ELR (cell line): ENCODE results near the gene NR1H3.
"Not testable (repeated sequence)": the region's sequence is repeated elsewhere in the genome, so short reads cannot be mapped to it uniquely, and the experiment has no call there.

ENCODE experiments used
- DNase-seq: peaks from one replicate; pipeline ENCODE4 v3.0.0-alpha.2; 2015; ENCODE audit warnings: low read depth

The NR1H3 gene

GRCh38 chr11:47257517-47258316 lies at the start of gene NR1H3:
NR1H3 (plus strand) TSS chr11:47257996; CDS start chr11:47259217, 1,221 bp downstream.
- peak; percentile 72 for DNase-seq

DNA sequence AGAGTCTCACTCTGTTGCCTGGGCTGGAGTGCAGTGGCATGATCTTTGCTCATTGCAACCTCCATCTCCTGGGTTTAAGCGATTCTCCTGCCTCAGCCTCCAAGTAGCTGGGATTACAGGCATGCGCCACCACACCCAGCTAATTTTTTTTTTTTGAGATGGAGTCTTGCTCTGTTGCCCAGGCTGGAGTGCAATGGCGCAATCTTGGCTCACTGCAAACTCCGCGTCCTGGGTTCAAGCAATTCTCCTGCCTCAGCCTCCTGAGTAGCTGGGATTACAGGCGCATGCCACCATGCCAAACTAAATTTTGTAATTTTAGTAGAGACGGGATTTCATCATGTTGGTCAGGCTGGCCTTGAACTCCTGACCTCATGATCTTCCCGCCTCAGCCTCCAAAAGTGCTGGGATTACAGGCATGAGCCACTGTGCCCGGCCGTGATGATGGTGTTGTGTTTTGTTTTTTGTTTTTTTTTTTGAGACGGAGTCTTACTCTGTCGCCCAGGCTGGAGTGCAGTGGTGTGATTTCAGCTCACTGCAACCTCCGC lies 49.7 kb upstream of the NR1H3 start:
- not testable (repeated sequence) for DNase-seq

DNA sequence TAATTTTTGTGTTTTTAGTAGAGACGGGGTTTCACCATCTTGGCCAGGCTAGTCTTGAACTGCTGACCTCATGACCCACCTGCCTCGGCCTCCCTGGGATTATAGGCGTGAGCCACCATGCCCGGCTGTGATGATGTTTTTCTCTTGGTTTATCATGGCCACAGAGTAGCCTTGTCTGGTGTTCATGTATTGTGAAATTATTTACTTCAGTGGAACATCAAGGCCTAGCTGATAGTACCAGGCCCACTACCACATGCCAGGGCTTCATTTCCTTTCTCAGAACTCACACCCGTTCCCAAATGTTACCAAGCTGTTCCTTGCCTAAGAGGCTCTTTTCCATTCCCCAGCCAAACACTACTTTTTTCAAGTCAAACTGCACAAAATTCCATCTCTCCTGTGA lies 49.2 kb upstream of the NR1H3 start:
- no peak for DNase-seq

- DNase-seq = no peak
These were observed 44.9 kb upstream of the NR1H3 start for GRCh38 chr11:47212938-47213337.

- DNase-seq = peak; percentile 92
These were observed 43.7 kb upstream of the NR1H3 start for GRCh38 chr11:47213950-47214565.

DNA sequence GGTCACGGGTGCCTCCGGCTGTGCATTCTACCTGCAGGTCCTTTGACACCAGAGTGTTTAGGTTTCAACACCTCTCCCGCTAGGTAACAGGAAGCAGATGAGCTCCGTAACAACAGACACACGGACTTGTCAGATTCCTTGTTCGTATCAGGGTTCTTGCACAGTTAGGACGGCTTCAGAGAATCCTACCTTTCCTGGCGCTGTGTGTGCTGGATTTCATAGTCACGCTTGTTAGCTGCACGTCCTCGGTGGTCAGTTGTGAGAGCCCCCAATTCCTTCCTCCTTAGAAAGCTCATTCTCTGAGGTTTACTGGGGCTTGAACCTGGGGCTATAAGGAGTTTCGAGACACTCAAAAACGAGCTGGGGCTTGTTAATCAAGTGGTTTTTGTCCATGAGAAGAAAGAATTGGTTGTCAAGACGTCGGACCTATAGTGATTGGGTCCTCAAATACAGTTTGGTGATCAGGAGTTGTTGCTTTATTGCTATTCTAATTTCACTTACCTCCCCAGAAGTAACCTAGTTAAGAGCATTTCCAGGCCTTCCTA lies 42.4 kb upstream of the NR1H3 start:
- peak; percentile 46 for DNase-seq

- peak; percentile 85 for DNase-seq
These were observed 41.5 kb upstream of the NR1H3 start for GRCh38 chr11:47216121-47216798.

DNA sequence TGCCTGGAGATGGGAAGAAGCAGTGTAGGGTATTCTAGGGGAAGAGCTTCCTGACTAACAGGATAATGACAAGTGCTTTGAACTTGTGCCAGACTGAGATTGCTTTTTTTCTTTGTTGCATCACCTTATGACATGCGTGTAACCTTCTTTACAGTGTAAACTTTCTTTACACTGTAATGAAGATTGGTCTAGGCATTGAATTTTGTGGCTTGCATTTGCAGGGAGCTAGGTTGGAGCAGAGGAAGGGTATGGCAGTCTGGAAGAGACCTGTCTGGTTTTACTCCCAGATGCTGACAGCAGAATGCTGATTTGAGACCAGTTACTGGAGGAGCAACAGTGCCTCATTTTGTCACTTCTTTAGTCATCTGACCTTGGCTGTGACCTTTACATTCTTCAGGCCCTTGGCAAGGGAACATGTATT lies 37.4 kb upstream of the NR1H3 start:
- peak; percentile 84 for DNase-seq

DNA sequence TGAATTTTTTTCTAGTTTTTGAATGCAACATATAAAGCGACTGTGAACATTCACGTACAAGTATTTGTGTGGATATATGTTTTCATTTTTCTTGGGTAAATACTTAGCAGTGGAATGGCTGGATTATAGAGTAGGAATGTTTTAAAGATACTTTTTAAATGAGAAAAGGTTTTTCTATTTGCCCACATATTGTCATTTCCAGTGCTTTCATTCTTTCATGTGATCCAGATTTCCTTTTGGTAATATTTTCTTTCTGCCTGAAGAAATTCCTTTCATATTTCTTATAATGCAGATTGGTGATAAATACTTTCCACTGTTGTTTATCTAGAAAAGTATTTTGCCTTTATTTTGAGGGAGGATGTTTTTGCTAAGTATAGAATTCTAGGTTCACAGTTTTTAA lies 35.1 kb upstream of the NR1H3 start:
- no peak for DNase-seq

- no peak for DNase-seq
These were observed 32.0 kb upstream of the NR1H3 start for GRCh38 chr11:47225552-47226400.

DNA sequence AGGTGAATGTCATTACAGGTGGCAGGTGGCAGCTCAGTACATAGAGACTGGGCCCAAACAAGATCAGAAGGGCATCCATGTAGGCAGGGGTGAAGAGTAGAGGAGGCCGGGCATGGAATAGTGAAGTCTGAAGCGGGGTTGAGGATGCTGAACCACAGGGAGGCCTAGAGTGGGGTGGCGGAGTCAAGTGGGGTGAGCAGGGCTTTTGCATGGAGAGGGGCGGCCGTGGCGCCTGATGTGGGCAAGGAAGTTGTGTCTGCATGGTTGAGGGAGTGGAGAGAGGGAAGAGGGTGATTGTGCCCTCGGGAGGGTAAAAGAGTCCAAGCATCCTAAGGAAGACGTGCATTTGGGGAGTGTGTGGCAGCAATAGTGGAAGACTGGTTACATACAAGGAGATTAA lies 28.6 kb upstream of the NR1H3 start:
- DNase-seq = no peak

GRCh38 chr11:47233051-47233450 lies 24.7 kb upstream of the NR1H3 start:
- no peak for DNase-seq

- peak; percentile 93 for DNase-seq
These were observed 23.7 kb upstream of the NR1H3 start for GRCh38 chr11:47233989-47234668.

DNA sequence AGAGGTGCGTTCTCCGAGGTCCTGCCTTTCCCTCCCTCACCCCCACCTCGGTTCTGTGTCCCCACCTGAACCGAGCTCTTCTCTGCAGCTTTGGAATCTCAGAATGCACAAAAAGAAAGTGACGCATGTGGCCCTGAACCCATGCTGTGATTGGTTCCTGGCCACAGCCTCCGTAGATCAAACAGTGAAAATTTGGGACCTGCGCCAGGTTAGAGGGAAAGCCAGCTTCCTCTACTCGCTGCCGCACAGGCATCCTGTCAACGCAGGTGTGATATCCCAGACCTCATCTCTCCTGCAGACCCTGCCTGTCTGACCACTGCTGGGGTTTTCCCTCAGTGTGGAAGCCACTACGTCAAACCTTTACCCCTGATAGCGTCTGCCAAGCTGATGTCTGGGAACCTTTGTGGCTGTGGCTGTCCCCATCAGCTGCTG lies 23.1 kb upstream of the NR1H3 start:
- DNase-seq = peak; percentile 77

DNA sequence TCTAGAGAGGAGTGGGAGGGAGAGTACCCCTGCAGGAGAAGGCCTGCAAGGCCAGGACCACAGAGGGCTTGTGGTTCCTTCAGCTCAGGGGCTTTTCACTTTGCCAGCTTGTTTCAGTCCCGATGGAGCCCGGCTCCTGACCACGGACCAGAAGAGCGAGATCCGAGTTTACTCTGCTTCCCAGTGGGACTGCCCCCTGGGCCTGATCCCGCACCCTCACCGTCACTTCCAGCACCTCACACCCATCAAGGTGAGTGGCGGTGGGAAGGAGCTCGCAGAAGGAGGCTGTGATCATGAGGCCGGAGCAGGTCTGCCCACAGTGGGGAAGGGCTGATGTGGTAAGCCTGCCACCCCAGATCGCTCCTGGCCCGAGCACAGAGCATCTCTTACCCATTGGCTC lies 22.6 kb upstream of the NR1H3 start:
- no peak for DNase-seq

- DNase-seq = peak; percentile 85
These were observed 21.3 kb upstream of the NR1H3 start for GRCh38 chr11:47236482-47236881.

GRCh38 chr11:47239852-47240251 lies 17.9 kb upstream of the NR1H3 start:
- no peak for DNase-seq

DNA sequence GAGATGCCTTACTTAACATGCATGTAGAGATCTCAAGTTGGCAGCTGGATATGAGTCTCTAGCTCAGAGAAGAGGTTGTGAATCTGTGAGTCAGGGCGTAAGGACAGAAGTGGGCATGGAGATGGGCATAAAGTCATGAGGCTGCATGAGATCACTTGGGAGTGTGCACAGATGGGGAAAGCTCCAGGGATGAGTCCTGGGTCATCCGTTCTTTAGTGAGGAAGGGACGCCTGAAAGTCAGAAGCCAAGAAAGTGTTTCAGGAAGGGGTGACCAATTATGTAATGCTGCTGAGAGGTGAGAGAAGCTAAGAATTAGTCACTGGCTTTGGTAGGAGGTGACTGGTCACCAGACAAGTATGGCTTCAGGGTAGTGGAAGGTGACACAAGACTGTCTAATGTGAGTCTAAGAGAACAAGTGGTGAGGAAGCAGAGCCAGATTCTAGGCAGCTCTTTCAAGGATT lies 15.9 kb upstream of the NR1H3 start:
- peak; percentile 61 for DNase-seq

DNA sequence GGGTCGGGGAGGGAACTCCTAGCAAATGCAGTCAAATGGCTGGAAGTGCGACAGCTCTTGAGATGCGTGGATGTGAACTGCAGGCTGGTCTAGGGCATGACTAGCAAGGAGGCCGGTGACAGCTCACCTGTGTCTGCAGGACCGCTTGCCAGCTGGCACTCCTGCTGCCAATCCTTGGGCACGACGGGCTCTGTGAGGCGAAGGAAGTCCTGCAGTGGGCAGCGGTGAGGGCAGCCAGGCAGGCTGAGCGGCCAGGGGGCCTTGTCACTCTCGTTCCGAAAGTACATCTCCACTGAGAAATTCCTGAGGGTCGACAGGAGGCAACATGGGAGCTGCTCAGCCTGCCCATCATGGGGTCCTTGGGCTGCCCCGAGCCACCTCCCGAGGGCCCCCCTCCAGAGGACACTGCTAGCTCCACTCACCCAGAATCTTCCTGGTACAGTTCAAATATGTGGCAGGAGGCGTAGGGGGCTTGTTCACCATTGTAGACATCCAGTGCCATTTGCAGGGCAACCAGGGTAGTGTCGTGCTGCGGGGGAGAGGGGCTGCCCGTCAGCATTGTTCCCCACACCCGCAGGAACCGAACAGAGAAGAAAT lies 15.1 kb upstream of the NR1H3 start:
- DNase-seq = no peak

DNA sequence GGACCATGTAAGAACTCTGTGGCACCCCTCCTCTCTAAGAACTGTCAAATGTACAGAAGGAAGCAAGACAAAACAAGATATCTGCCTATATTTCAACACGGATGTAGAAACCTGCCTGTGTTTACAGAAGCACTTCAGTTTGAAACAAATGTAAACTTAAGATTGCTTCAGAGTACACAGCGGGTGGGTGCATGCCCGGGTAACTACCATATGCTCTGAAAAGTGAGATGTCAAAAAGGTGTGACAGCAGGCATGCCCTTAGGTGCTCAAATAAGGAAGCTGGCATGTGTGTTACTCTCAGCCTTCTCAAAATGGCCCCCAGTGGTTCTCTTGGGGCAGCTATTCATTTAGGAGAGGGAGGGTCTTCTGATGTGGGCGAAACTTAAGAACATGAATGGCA lies 14.3 kb upstream of the NR1H3 start:
- no peak for DNase-seq
